Hematopoietic multipotent progenitor cell treated with erythropoietin and hydrocortisone succinate and interleukin-3 and kit ligand, for 17 days (in vitro differentiated cells): Measurements from ENCODE around the gene PARP12.

Experiments
- DNase-seq: peaks from one replicate; pipeline ENCODE4 v3.0.0-alpha.2; 2015; ENCODE audit warnings: low spot score

The PARP12 gene

DNA sequence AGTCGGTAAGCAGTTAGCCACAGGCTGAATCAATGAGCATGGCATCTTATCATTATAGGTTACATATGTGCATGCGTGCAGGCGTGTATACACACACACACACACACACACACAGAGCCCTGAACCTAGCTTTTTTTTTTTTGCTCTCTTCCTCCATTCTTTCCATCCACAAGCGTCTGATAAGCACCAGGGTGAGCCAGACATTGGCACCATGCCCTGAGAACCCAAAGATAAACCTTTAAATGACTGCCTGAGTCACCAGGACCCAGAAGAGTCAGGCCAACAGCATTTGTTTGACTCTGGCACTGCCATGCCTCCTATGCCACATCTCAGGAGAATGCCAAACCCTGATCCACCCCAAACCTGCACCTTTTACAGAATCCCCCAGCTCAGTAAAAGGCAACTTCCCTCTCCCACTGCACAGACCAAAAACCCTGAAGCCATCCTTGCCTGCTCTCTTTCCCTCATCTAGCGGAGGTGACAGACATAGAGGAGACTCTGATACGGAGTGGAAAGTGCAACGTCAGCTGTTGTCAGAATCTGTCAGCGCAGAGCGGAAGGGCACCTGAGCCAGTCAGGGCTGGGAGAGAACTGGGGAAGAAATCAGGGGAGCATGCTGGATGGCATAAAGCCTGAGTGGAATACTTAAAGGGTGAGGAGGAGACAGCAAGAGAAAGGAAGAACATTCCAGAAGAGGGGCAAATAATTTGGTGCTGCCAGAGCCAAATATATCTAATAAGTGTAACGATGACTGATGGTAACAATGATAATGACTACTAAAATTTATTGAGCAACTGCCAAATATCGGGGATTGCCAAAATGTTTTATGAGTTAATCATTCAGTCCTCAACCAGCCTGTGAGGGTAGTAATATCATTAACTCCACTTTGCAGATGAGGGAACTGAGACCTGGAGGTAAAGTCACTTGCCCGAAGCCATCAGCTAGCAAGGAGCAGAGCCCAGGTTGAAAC, 3.2 kb downstream of the PARP12 start:
- DNase-seq: peak; percentile 91

DNA sequence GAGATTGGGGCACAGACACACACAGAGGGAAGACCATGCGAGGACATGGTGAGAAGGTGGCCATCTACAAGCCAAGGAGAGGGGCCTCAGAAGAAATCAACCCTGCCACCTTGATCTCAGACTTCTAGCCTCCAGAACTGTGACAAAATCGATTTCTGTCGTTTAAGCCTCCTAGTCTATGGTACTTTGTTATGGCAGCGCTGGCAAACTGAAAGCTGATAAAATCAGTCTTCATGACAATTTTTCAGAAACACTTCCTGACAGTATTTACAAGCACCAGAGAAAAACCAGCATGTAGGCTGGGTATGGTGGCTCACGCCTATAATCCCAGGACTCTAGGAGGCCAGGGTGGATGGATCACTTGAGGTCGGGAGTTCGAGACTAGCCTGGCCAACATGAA, 4.2 kb downstream of the PARP12 start:
- no peak for DNase-seq

DNA sequence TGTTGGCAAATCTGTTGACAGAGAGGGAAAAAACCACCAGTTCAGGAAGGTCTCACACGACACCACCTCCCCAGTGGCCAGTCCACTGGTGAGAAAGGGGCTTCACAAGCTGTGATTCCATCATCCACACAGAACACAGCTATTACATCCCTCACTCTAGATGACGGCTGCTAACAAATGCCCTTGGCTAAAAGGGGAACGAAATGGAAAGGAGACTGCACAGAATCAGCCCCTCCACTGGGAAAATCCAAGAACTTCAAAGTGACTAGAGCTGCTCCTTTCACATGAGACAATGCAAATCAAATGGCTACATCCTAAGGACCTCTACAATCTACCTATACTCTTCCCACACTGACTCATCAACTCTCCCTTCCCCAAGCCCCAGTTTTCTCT, 5.6 kb downstream of the PARP12 start:
- DNase-seq: no peak

DNA sequence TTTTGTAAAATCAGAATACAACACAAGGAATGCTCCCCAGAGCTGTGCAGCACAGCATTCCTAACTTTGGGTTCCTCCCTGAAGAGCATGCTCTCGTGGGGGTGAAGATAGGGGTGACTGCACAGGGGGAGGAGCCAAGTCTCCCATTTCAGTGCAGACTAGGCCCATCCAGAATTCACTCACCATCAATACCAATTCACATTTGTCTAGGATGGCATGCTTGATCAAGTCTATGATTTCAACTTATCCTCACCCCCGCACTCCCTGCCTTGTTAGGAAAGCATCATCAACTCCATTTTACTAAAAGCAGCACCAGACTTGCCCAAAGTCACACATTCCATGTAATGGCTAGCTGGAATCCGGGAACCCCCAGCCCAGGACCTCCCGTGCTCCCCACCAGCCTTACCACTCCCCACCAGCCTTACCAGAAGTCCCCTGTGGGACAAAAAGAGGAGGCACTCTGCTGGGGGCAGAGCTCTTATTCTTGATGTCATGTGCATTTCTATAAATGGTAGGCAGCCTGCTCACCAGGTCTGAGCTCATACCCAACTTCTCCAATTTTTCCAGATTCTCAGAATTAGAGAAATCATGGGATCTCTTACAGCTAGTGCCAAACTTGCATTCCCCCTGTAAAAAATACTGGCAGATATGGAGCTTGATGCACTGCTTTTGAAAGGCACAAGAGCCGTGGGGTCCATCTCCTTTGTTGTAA, 6.2 kb downstream of the PARP12 start:
- DNase-seq: no peak

DNA sequence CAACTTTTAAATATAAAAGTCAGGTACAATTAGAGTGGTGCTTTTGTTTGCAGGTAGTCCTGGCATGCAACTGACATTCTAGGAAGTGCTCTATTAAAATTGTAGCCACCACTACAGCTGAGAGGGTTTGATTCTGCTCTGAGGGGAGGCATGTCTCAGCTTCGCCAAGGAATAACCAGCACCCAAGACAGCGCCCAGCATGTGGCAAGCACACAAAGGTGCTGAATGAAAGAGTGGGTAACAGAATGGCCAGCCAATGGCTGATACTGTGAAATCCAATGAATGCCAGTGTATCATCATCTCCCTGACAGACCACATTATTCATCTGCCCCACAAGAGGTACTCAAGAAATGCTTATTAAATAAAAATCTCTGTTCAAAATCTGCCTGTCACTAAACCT, 6.9 kb downstream of the PARP12 start:
- no peak for DNase-seq

DNA sequence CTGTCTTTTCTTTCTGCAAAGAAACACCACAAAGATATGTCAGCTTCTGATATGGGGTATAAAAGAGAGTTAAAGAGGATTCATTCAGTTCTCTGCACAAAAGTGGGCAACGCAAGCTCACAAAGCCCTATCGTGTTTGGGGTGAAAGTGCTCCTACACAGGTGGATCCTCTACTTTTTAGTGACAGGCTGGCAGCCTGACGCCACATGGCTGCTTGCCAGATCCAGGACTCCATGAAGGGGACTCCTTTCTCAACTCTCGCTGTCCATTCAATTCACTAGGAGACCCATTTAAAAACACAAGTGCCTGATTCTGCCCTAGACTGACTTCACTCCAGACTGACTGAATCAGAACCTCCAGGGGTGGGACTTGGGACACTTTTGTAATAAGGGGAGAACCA, 8.0 kb downstream of the PARP12 start:
- DNase-seq: no peak

DNA sequence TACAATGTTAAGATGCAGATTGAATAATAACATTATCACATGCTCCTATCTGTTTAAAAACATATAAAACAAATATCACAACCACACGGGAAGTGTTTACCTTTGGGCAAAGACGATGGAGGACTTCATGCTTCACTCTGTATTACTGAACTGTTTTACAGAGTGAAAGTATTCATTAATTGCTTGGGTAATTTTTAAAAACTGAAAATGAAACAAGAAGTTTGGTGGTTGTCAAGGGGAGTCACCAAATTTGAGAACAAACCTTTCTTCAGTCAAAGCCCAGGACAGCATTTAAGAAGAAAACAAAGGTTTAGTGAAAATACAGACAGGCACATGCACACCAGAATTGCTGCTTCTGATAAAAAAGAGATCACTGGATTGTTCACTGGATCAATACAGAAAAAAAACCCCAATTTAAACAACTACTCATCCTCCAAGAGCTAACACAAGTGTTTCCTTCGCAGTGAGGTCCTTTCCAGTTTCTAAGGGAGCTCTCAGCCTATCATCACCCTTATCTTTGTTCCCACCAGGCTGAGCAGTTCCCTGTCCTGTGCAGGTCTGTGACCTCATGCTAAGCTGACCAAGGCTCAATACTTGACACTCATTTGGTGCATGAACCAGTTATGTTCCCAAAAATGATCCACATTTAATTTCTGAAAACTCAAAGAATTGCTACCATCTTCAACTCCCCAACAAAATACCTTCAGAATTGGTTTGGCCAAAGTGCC, 8.8 kb downstream of the PARP12 start:
- no peak for DNase-seq

DNA sequence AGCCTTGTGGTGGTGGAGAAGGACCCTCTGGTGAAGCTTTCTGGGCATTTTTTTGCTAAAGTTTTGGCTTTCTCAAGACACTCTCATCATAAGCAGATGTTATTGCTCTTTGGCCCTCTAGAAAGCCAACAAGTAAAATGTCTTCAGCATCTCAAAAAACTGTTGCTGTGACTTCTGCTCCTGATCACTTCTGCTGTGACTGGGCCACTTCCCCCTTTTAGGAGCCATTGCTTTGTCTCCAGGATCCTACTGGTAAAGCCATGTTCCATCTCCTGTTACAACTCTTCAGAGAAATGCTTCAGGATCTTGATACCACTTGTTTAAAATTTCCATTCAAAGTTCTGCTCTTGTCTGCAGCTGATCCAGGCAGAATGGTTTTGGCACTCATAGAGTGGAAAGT, 10.9 kb downstream of the PARP12 start:
- DNase-seq: no peak

DNA sequence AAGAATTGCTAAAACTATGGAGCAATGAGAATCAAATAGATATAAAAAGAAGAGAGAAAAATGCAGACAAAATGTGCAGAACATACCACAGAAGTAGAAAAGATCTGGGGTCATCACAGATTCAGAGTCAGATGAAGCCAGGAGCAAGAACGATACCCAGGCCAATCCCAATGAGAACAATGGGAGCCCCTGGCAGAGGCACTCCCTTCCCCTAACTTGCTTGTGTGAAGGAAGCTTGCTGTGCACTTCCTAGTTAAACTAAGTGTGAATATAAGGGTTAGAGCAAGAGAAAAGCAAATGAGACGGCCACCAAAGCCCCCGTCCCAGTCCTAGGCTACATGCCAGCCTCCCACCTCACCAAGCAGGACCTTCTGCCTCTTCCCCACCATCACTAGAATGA, 12.7 kb downstream of the PARP12 start:
- DNase-seq: no peak

DNA sequence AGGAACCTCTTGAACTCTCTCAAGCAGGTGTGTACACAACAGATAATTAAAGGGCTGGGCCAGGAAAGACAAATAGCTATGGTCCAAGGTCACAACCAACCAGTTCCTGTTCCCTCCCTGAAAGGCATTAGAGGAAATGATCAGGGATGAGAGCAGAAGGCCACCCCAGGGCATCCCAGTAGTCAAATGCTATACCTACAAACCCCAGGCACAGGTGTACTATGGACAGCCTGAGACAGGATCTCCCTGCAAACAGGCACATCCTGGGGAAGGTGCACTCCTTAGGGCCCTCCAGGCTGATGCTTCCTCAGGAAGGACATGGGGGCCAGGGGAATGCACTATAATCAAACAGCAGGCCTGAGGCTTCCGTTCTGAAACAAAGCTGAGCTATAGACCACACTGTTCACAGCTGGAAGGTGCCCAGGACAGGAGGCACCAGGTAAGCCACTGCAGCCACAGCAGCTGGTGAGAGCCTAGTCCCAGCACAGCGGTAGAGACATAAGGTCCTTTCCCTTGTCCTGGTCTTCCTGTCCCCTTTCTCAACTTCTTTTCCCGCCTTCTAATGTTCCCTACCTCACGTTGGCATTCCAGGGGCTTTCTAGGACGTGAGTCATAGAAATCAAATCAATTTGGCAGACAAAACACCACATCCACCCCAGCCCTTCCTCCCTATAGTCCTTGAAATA, 13.3 kb downstream of the PARP12 start:
- DNase-seq: no peak

DNA sequence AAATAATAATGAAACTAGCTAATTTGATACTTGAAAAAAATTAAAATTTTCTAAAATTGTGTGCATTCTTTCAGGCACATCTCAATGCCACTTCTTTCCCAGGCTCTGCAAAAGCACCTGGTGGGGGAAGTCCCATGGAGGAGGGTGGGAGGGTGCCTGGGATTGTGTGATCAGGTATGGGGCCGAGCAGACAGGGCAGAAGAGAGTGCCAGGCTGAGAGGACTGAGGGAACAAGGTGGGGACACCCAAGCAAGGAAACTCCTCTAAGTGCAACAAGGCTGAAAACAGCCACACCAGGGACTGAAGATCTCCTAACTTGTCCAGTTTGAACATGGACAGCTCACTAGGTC, 13.8 kb downstream of the PARP12 start:
- DNase-seq: no peak

DNA sequence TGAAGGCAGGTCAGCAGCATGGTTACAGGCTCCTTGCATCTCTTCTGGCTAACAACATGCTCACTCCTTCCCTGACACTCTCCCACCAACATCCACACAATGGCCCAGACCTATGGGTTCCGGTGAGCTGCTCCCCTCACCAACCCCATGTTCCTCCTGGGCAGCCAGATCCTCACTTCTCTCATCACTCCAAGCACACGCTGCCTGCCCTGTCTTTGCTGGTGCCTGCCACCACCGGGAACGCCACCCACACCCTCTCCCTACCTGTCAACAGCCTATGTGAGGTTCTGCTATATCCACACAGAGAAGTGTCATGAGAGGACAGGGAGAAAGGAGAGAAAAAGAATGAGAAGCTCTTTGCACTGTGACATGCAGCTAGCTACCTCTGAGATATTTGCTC, 14.6 kb downstream of the PARP12 start:
- DNase-seq: no peak

DNA sequence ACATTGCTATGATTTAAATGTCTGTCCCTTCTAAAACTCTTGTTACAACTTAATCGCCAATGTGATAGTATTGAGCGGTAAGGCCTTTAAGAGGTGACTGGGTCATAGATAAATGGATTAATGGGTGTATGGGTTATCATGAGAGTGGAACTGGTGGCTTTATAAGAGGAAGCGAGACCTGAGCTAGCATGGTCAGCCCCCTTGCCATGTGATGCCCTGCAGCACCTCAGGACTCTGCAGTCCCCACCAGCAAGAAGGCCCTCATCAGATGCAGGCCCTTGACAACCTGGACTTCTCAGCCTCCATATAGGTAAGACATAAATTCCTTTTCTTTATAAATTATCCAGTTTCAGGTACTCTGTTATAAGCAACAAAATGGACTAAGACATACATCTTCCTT, 15.6 kb downstream of the PARP12 start:
- no peak for DNase-seq

DNA sequence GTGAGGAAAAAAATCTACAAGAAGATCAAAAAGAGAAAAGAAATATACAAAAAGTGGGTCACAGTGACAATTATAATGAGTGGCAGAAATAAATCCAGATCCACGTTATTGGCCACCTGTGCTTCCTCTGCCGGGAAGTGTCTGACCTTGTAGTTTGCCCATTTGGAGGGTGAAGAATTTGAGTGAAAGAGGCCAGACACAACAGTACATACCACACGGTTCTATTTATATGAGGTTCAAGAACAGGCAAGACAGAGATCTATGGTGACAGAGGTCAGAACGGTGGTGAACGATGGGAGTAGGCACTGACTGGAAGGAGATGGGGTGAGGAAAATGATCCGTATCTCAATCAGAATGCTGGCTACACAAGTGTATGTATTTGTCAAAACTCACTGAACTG, 17.1 kb downstream of the PARP12 start:
- no peak for DNase-seq

DNA sequence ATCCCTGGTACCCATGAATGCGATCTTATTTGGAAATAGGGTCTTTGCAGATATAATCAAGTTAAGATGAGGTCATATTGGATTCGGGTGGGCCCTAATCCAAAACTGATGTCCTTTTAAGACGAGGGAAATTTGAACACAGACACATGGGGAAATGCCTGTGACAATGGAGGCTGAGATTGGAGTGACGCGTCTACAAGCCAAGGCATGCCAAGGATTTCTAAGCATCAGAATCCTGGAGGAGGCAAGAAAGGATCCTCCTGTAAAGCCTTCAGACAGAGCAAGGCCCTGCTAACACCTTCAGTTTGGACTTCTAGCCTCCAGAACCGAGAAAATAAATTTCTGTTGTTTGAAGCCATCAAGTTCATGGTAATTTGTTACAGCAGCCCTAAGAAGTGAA, 18.5 kb downstream of the PARP12 start:
- DNase-seq: no peak

DNA sequence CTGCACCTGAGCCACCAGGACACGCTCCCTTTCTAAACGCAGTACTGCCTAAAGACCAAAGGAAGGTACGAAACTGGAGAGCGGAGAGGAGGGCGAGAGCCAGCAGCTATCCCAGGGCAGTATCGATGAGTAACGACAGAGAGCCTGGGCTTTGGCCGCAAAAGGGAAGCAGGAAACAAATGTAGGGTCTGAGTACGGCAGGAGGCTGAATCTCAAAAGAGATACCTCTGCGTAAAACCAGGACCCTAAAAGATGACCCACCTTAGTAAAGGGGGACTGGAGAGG, 20.4 kb downstream of the PARP12 start:
- no peak for DNase-seq

DNA sequence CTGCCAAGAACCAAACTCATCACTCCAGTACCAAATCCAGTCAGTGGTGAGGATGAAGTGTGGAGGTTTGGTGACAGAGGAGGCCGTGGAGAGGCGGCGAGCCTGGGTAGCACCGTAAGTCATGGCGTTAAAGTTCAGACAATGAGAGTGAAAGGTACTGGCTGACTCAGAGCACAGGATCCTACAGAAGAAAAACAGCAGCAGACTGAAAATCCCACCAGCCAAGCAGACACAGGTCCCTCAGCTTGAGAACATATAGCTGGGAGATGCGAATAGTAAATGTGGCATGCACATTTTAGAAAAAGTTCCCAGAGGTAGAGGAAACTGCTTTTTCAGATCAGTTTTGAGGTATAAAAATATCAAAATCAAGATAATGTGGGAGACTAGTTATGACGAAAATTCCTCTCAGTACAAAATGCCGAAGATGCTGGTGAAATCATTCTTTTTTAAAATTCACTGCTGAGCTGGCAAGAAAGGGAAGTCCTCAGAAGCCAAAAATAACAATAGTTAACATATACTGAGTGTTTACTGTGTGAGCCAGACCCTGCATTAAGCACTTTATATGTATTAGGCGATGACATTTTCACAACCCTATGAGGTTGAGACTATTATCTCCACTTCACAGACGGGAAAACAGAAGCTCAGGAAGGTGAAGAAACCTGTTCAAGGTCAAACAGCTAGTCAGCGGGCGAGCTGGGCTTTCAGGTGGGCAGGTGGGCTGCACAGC, 20.9 kb downstream of the PARP12 start:
- no peak for DNase-seq

DNA sequence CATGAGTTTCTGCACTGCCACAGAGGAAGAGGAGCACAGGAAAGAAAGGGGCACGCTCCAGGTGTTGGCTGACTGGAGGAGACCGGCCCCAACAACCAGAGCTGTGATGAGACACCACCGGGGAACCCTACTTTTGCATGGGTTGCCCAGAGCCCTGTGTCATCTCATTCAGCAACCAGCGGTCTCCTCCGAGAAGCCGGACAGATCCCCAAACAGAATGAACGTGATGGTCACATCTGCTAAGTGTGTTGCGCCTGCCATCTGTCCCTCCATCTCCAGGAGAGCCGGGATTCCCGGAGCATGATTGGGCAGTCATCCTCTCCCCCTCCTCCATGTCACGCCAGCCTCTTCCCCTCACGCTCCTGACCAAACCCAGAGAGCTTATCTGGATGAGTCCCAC, 22.9 kb downstream of the PARP12 start:
- no peak for DNase-seq

DNA sequence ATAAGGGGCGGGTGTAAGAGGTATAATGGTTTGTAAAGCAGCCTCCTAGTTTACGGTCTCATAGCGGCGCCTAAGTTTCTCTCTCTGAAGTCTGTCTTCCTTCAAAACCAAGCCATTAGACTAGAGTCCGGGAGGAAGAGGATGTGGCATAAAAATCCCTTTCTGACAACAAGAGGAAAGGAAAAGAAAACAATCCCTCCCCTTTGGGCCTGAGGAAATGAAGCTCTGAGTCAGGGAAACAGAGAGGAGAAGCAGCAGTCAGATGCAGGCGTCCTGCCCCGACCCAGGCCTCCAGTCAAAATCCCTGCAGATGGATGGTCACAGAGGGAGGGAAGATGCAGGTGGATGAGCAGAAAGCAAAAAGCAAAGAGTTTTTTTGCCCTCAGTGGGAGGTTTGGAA, 23.7 kb downstream of the PARP12 start:
- no peak for DNase-seq

DNA sequence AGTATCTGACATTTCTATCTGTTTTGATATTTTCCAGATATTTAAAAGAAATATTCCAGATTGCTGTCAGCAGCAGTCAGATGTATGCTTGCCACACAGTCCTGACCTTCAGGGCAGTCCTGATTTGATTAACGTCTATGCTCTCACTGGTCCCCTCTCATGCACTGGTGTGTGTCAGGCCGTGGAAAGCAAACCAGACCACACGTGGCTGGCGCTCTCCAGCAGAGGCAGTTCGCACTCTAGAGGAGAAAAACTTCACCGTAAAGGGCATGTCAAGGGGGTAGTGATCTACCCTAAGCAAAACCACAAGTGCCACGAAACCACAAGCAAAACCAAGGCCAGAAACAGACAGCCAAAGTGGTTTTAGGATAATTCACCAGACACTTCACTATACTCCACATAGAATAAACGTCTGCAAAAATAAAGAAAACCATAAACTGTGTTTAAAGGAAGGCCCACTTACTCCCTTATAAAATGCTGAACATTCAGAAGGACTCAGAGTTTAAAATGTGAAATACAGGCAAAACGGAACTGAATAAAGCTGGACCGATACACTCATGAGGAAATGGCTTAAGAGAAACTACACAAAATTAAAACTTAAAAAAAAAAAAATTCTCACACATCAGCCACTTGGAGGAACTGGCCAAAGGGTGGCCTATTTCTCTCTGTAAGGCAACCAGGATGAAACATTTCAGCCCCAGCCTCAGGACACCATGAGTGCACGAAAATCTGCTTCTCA, 26.4 kb downstream of the PARP12 start:
- no peak for DNase-seq
